ENCODE results near the gene CBLN1. TPM values are rescaled to one million over a fixed set of nuclear protein-coding genes. Genes with fewer than 3 reads are reported as not detected.

The CBLN1 gene
- total RNA-seq, 1 donor from 2014 or later = under 0.01 TPM

Other genes with a start within 250 kb of the CBLN1 start
- not detected in 2 replicates for gene C16orf78, start 92.0 kb upstream of the CBLN1 start, total RNA-seq